HUDEP-2 (cell line): ENCODE data around the gene IL3RA.
"Not testable (repeated sequence)": the region's sequence is repeated elsewhere in the genome, so short reads cannot be mapped to it uniquely, and the experiment has no call there.

Experiments
- DNase-seq, 76 experiments: peaks; one replicate each; lab custom pipeline; 2025; ENCODE audit not compliant: unreplicated experiment in 76 of 76; lab: John Stamatoyannopoulos, UW

IL3RA gene

GRCh38 chrX:1397001-1397400 lies 60.4 kb downstream of the IL3RA start:
- no peak for DNase-seq

- DNase-seq = no peak
These were observed 61.1 kb downstream of the IL3RA start for GRCh38 chrX:1397441-1398270.

GRCh38 chrX:1398431-1399340 lies 62.1 kb downstream of the IL3RA start:
- DNase-seq = no peak

GRCh38 chrX:1400049-1400448 lies 63.5 kb downstream of the IL3RA start:
- DNase-seq = no peak

- DNase-seq = no peak
These were observed 64.3 kb downstream of the IL3RA start for GRCh38 chrX:1400742-1401471.

- no peak for DNase-seq
These were observed 65.2 kb downstream of the IL3RA start for GRCh38 chrX:1401611-1402430.

- DNase-seq = no peak
These were observed 66.6 kb downstream of the IL3RA start for GRCh38 chrX:1403228-1403627.

GRCh38 chrX:1403867-1404266 lies 67.3 kb downstream of the IL3RA start:
- DNase-seq = not testable (repeated sequence)

- not testable (repeated sequence) for DNase-seq
These were observed 69.2 kb downstream of the IL3RA start for GRCh38 chrX:1405769-1406168.

GRCh38 chrX:1407035-1407434 lies 70.5 kb downstream of the IL3RA start:
- no peak for DNase-seq

- DNase-seq = no peak
These were observed 74.7 kb downstream of the IL3RA start for GRCh38 chrX:1411326-1411725.

- DNase-seq = no peak
These were observed 76.1 kb downstream of the IL3RA start for GRCh38 chrX:1412551-1413161.

GRCh38 chrX:1416327-1416784 lies 79.8 kb downstream of the IL3RA start:
- no peak for DNase-seq

- no peak for DNase-seq
These were observed 80.6 kb downstream of the IL3RA start for GRCh38 chrX:1416965-1417760.

- no peak for DNase-seq
These were observed 81.6 kb downstream of the IL3RA start for GRCh38 chrX:1417921-1418771.

GRCh38 chrX:1418901-1419544 lies 82.4 kb downstream of the IL3RA start:
- DNase-seq = no peak

- DNase-seq = no peak
These were observed 83.2 kb downstream of the IL3RA start for GRCh38 chrX:1419545-1420355.
